KMS-11 (cell line): ENCODE results near the gene TMEM18.

Experiments
- H2AFZ ChIP-seq: fragments of 200-600 bp; sonication (generic); 2 replicates; pipeline ENCODE4 v1.6.1; 2016; ENCODE audit warnings: antibody characterized with exemption, mixed run types, low read depth
- H3K27ac ChIP-seq: fragments of 200-600 bp; sonication (generic); 2 replicates; pipeline ENCODE4 v1.6.1; 2016; ENCODE audit warnings: mild to moderate bottlenecking, mixed run types
- H3K27me3 ChIP-seq: fragments of 200-600 bp; sonication (generic); 2 replicates; pipeline ENCODE4 v1.6.1; 2017; ENCODE audit warnings: mild to moderate bottlenecking, low read depth, mixed run types, moderate library complexity; ENCODE audit not compliant: insufficient read depth
- H3K36me3 ChIP-seq: fragments of 200-600 bp; sonication (generic); 2 replicates; pipeline ENCODE4 v1.6.1; 2017; ENCODE audit warnings: mild to moderate bottlenecking, mixed run types; ENCODE audit not compliant: insufficient read depth
- H3K4me1 ChIP-seq: fragments of 200-600 bp; sonication (generic); 2 replicates; pipeline ENCODE4 v1.6.1; 2016; ENCODE audit warnings: mild to moderate bottlenecking, low read depth, mixed run types; ENCODE audit not compliant: poor library complexity, severe bottlenecking
- H3K4me2 ChIP-seq: fragments of 200-600 bp; sonication (generic); 2 replicates; pipeline ENCODE4 v1.7.0; 2016; ENCODE audit warnings: mild to moderate bottlenecking, mixed run types
- H3K4me3 ChIP-seq: fragments of 200-600 bp; sonication (generic); IDR thresholded peaks from 2 replicates; pipeline ENCODE4 v1.6.1; 2017; ENCODE audit warnings: low read depth, low read length, mixed read lengths; ENCODE audit not compliant: insufficient read depth
- H3K79me2 ChIP-seq: fragments of 200-600 bp; sonication (generic); 2 replicates; pipeline ENCODE4 v1.6.1; 2016; ENCODE audit warnings: low read depth, mixed run types; ENCODE audit not compliant: insufficient read depth
- H3K9ac ChIP-seq: fragments of 200-600 bp; sonication (generic); 2 replicates; pipeline ENCODE4 v1.6.1; 2016; ENCODE audit warnings: mild to moderate bottlenecking, mixed run types
- H4K20me1 ChIP-seq: fragments of 200-600 bp; sonication (generic); 2 replicates; pipeline ENCODE4 v1.6.1; 2016; ENCODE audit warnings: mild to moderate bottlenecking, mixed run types; ENCODE audit not compliant: insufficient read depth
- CTCF ChIP-seq: fragments of 200-600 bp; sonication (generic); conservative IDR thresholded peaks from 2 replicates; pipeline ENCODE4 v1.6.1; 2017; ENCODE audit warnings: low read depth, mild to moderate bottlenecking, antibody characterized with exemption, low read length, moderate library complexity, mixed read lengths

Gene TMEM18

GRCh38 chr2:720842-721241, 43.6 kb upstream of the TMEM18 start:
- H3K27ac ChIP-seq: no peak overlapping the region
- no peak for TF ChIP-seq CTCF
- H3K9ac ChIP-seq: no peak overlapping the region
- no peak overlapping the region for H3K4me2 ChIP-seq
- H3K4me3 ChIP-seq: no peak overlapping the region
- no peaks in the 10 kb centered on the region for H3K79me2 ChIP-seq
- no peaks in the 10 kb centered on the region for H3K36me3 ChIP-seq
- no peak overlapping the region for H2AFZ ChIP-seq
- no peaks in the 10 kb centered on the region for H4K20me1 ChIP-seq
- H3K27me3 ChIP-seq: peaks cover 7% of the 10 kb centered on the region; the same call in 1 of the 2 replicates
- peaks cover 6% of the 10 kb centered on the region for H3K4me1 ChIP-seq

- Histone ChIP-seq H3K27ac (no peak overlapping the region), H3K4me2 (no peak overlapping the region), H3K4me3 (no peak overlapping the region), H2AFZ (no peak overlapping the region), H3K36me3 (no peaks in the 10 kb centered on the region), H3K4me1 (no peaks in the 10 kb centered on the region), H3K27me3 (0 out of 2 replicates have a peak, but pooled peaks cover 3% of the 10 kb centered on the region), H3K9ac (no peak overlapping the region), H4K20me1 (no peaks in the 10 kb centered on the region), H3K79me2 (no peaks in the 10 kb centered on the region)
- TF ChIP-seq CTCF: no peak
These were observed 42.5 kb upstream of the TMEM18 start for GRCh38 chr2:719734-720133.

- H4K20me1 ChIP-seq: no peaks in the 10 kb centered on the region
These were observed 42.0 kb upstream of the TMEM18 start for GRCh38 chr2:719191-719590.

DNA sequence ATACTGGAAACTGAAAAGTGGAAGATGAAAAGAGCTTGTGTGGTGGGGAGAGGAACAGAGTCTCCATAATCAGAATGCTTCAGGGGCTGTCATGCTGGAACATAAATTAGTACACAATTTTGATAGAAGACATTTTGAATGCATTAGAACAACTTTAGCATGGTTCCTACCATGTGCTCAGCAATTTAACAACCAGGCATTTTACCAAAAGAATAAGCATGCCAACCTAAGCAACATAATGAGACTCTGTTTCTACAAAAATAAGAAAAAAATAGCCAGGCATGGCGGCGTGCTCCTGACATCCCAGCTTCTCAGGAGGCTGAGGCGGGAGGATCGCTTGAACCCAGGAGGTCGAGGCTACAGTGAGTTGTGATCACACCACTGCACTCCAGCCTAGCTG, 40.5 kb upstream of the TMEM18 start:
- no peaks in the 10 kb centered on the region for H3K36me3 ChIP-seq
- H3K4me3 ChIP-seq: no peak overlapping the region
- TF ChIP-seq CTCF: no peak
- H2AFZ ChIP-seq: no peak overlapping the region
- H3K27me3 ChIP-seq: no peaks in the 10 kb centered on the region
- no peaks in the 10 kb centered on the region for H3K79me2 ChIP-seq
- no peaks in the 10 kb centered on the region for H4K20me1 ChIP-seq
- H3K27ac ChIP-seq: no peak overlapping the region
- H3K4me1 ChIP-seq: no peaks in the 10 kb centered on the region
- H3K9ac ChIP-seq: no peak overlapping the region
- H3K4me2 ChIP-seq: no peak overlapping the region

More at GRCh38 chr2:719191-719590, 42.0 kb upstream of the TMEM18 start:
- TF ChIP-seq CTCF: no peak
- Histone ChIP-seq H3K4me3 (no peak overlapping the region), H3K79me2 (no peaks in the 10 kb centered on the region), H3K27me3 (0 out of 2 replicates have a peak, but pooled peaks cover 3% of the 10 kb centered on the region), H3K27ac (no peak overlapping the region), H3K4me1 (no peaks in the 10 kb centered on the region), H3K36me3 (no peaks in the 10 kb centered on the region), H3K4me2 (no peak overlapping the region), H3K9ac (no peak overlapping the region), H2AFZ (no peak overlapping the region)
